Hepatocyte (in vitro differentiated cells): ENCODE data around the gene ITGA11. TPM values are rescaled to one million over a fixed set of nuclear protein-coding genes. Genes with fewer than 3 reads are reported as not detected.

Source experiments
- DNase-seq: peaks from one replicate; pipeline ENCODE4 v3.0.0-alpha.2; 2016; ENCODE audit warnings: low spot score
- H2AFZ ChIP-seq: fragments of 200-600 bp; sonication (generic); 2 replicates; pipeline ENCODE4 v1.6.0; 2016; ENCODE audit warnings: antibody characterized with exemption, mild to moderate bottlenecking
- H3K27ac ChIP-seq: fragments of 200-600 bp; sonication (generic); 2 replicates; pipeline ENCODE4 v1.5.1; 2016; ENCODE audit warnings: mild to moderate bottlenecking
- H3K27me3 ChIP-seq: fragments of 200-600 bp; sonication (generic); 2 replicates; pipeline ENCODE4 v1.6.1; 2016
- H3K36me3 ChIP-seq: fragments of 200-600 bp; sonication (generic); replicated peaks from 2 replicates; pipeline ENCODE4 v1.5.1; 2016; ENCODE audit warnings: low read depth; ENCODE audit not compliant: insufficient read depth
- H3K4me1 ChIP-seq: fragments of 200-600 bp; sonication (generic); 2 replicates; pipeline ENCODE4 v1.5.1; 2016; ENCODE audit warnings: mild to moderate bottlenecking, moderate library complexity; ENCODE audit not compliant: insufficient read depth
- H3K4me2 ChIP-seq: fragments of 200-600 bp; sonication (generic); 2 replicates; pipeline ENCODE4 v1.6.0; 2016
- H3K4me3 ChIP-seq: fragments of 200-600 bp; sonication (generic); 2 replicates; pipeline ENCODE4 v1.5.1; 2016; ENCODE audit warnings: mild to moderate bottlenecking
- H3K79me2 ChIP-seq: fragments of 200-600 bp; sonication (generic); 2 replicates; pipeline ENCODE4 v1.6.0; 2017; ENCODE audit warnings: mild to moderate bottlenecking
- H3K9me2 ChIP-seq: fragments of 200-600 bp; sonication (generic); replicated peaks from 2 replicates; pipeline ENCODE4 v1.6.0; 2017; ENCODE audit warnings: mild to moderate bottlenecking; ENCODE audit not compliant: insufficient read depth
- H3K9me3 ChIP-seq: fragments of 200-600 bp; sonication (generic); 2 replicates; pipeline ENCODE4 v1.5.1; 2016; ENCODE audit warnings: low read depth, mild to moderate bottlenecking
- H4K20me1 ChIP-seq: fragments of 200-600 bp; sonication (generic); 2 replicates; pipeline ENCODE4 v1.6.0; 2016; ENCODE audit warnings: mild to moderate bottlenecking; ENCODE audit not compliant: insufficient read depth, poor library complexity, severe bottlenecking
- CTCF ChIP-seq: fragments of 200-600 bp; sonication (generic); IDR thresholded peaks from 2 replicates; pipeline ENCODE4 v1.5.1; 2016; ENCODE audit warnings: antibody characterized with exemption, mild to moderate bottlenecking; ENCODE audit not compliant: poor library complexity
- EZH2 ChIP-seq: fragments of 200-600 bp; sonication (generic); IDR thresholded peaks from 2 replicates; pipeline ENCODE4 v1.6.1; 2016; ENCODE audit warnings: antibody characterized with exemption, mild to moderate bottlenecking, borderline replicate concordance
- EZH2phosphoT487 ChIP-seq: fragments of 200-600 bp; sonication (generic); IDR thresholded peaks from one replicate; pipeline ENCODE4 v1.6.1; 2018; ENCODE audit warnings: antibody characterized with exemption, mild to moderate bottlenecking, low read depth, moderate library complexity; ENCODE audit not compliant: unreplicated experiment, severe bottlenecking
- WGBS: methylation state at CpG from one replicate; pipeline ENCODE4 v1.1.6; 2016; ENCODE audit warnings: low lambda C conversion rate; ENCODE audit errors: missing lambda C conversion rate; 5-methylcytosine and 5-hydroxymethylcytosine counted together
- polyA plus RNA-seq: library from polyadenylated mRNA; unstranded; fragments of >200 nt; fragmentation: Nextera tagmentation; extraction: Ambion mirVana; gene quantifications from 2 replicates; pipeline ENCODE4 v1.2.1, GENCODE V29; 2016
- total RNA-seq: library from RNA; depleted of rRNA; stranded (reverse); fragments of >200 nt; gene quantifications from 2 replicates; pipeline ENCODE4 v1.2.3, GENCODE V29; 2014

Gene ITGA11
- total and polyA plus RNA-seq, 2 experiments from 2014 or later, result 9.7 to 19.6 TPM

- Histone ChIP-seq H3K27ac (peak overlapping the region; percentile 73), H3K9me3 (no peaks in the 10 kb centered on the region), H4K20me1 (no peaks in the 10 kb centered on the region), H3K27me3 (no peaks in the 10 kb centered on the region), H3K36me3 (no peaks in the 10 kb centered on the region), H3K4me1 (peaks cover 20% of the 10 kb centered on the region), H3K4me3 (no peak overlapping the region), H2AFZ (no peak overlapping the region), H3K9me2 (no peaks in the 10 kb centered on the region), H3K79me2 (peaks cover 3% of the 10 kb centered on the region), H3K4me2 (no peak overlapping the region)
- peak; percentile 65 for DNase-seq
- no peak for TF ChIP-seq EZH2
- no peak for TF ChIP-seq CTCF
- no peak for TF ChIP-seq EZH2phosphoT487
- 38% methylated on average over 11 of the region's 11 CpGs for WGBS
Measured at GRCh38 chr15:68271854-68272471, 160.0 kb downstream of the ITGA11 start.

DNA sequence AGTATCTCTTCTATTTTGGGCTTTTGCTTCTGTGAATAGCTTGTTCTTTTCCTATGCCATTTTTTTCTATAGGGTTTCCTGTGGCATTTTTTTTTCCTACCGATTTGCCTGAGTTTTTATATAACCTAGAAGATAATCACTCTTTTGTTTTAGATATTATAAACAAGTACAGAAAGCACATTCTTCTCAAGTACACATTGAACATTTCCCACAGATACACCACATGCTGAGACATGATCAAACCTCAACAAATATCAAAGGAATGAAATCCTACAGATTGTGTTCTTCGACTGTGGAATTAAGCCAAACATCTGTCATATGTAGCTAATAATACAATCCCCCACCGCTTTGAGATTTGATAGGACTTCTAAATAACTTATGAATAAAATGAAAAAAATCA lies 163.6 kb downstream of the ITGA11 start:
- Histone ChIP-seq H4K20me1 (no peaks in the 10 kb centered on the region), H3K9me3 (no peaks in the 10 kb centered on the region), H3K4me2 (no peak overlapping the region), H3K79me2 (no peaks in the 10 kb centered on the region), H3K27ac (no peak overlapping the region), H3K4me3 (no peak overlapping the region), H3K36me3 (no peaks in the 10 kb centered on the region), H3K27me3 (peaks cover 7% of the 10 kb centered on the region), H3K9me2 (no peaks in the 10 kb centered on the region), H3K4me1 (peaks cover 10% of the 10 kb centered on the region), H2AFZ (no peak overlapping the region)
- WGBS, result 59% methylated on average over 3 of the region's 3 CpGs
- DNase-seq, result no peak
- TF ChIP-seq EZH2phosphoT487, result no peak
- TF ChIP-seq CTCF, result no peak
- TF ChIP-seq EZH2, result no peak

DNA sequence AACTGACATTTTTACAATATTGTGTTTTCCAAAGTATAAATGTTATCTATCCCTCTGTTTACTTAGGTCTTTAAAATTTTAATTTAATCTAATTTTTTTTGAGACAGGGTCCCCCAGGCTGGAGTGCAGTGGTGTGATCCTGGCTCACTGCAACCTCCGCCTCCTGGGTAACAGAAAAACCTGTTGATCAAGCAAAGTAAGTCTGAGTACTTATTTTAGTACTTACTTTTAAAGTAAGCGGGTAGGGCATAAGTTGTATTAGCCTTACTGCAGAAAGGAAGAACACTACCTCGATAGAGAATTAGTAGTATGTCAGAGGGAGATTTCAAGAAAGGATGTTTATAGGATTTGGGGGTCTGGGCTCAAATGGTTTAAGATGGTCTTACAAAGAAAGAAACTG lies 166.3 kb downstream of the ITGA11 start:
- Histone ChIP-seq H3K27ac (no peak overlapping the region), H3K79me2 (no peaks in the 10 kb centered on the region), H2AFZ (no peak overlapping the region), H3K36me3 (no peaks in the 10 kb centered on the region), H3K4me1 (no peaks in the 10 kb centered on the region), H3K4me3 (no peak overlapping the region), H3K9me2 (no peaks in the 10 kb centered on the region), H3K4me2 (no peak overlapping the region), H4K20me1 (no peaks in the 10 kb centered on the region), H3K9me3 (no peaks in the 10 kb centered on the region), H3K27me3 (peaks cover 7% of the 10 kb centered on the region)
- WGBS, result 86% methylated on average over 3 of the region's 3 CpGs
- TF ChIP-seq CTCF, result no peak
- no peak for TF ChIP-seq EZH2phosphoT487
- DNase-seq, result no peak
